ENCODE results near the gene CELA2A.

Gene CELA2A

GRCh38 chr1:15422871-15423270, 33.7 kb upstream of the CELA2A start:
- 92% methylated on average over 7 of the region's 8 CpGs for WGBS

GRCh38 chr1:15423355-15424077, 33.0 kb upstream of the CELA2A start:
- peak; percentile 64 for DNase-seq
- 78% methylated on average over 10 of the region's 11 CpGs for WGBS
- no peak overlapping the region for H3K14ac ChIP-seq (ENCODE audit: low read length in 2 of 2)
- no peak overlapping the region for H2BK120ac ChIP-seq (ENCODE audit: low read depth, low read length)
- no peak overlapping the region for H2BK5ac ChIP-seq (ENCODE audit: low read depth, low read length, poor library complexity, severe bottlenecking)
- peaks cover 9 to 21% of the 10 kb centered on the region in 2 experiments for H3K36me3 ChIP-seq (ENCODE audit: control insufficient read depth in 1 of 2, insufficient read depth in 2 of 2, low read depth in 1 of 2, low read length in 2 of 2)
- no peak overlapping the region for H2AK5ac ChIP-seq (ENCODE audit: low read length, severe bottlenecking)
- H3K4me3 ChIP-seq (ENCODE audit: insufficient read depth in 1 of 2, low read depth in 1 of 2, low read length in 2 of 2), result no peak overlapping the region
- no peak overlapping the region for H2AFZ ChIP-seq (ENCODE audit: low read depth, low read length)
- H4K91ac ChIP-seq (ENCODE audit: low read length), result no peak overlapping the region
- H3K9me3 ChIP-seq (ENCODE audit: control insufficient read depth, low read length), result no peaks in the 10 kb centered on the region
- no peak overlapping the region for H3K27ac ChIP-seq (ENCODE audit: low read length, poor library complexity, severe bottlenecking)
- peaks cover 42% of the 10 kb centered on the region for H3K4me1 ChIP-seq (ENCODE audit: control insufficient read depth, insufficient read depth, low read depth, low read length)
- no peak overlapping the region for H4K8ac ChIP-seq (ENCODE audit: low read length)
- H3K4me2 ChIP-seq (ENCODE audit: low read length, poor library complexity, severe bottlenecking), result no peak overlapping the region
- no peak overlapping the region for H2BK15ac ChIP-seq (ENCODE audit: low read depth, poor library complexity, severe bottlenecking)
- H3K18ac ChIP-seq (ENCODE audit: low read depth in 1 of 2, low read length in 2 of 2), result peak overlapping the region in 1 of 2 experiments; percentile 38
- H3K27me3 ChIP-seq (ENCODE audit: control insufficient read depth in 1 of 2, insufficient read depth in 1 of 2, low read length in 2 of 2), result no peaks in the 10 kb centered on the region
- H3K4ac ChIP-seq (ENCODE audit: low read depth in 1 of 2, low read length in 2 of 2), result no peak overlapping the region
- H3K79me1 ChIP-seq (replicated peaks; ENCODE audit: low read length, poor library complexity, severe bottlenecking), result peaks cover 37% of the 10 kb centered on the region
- no peak overlapping the region for H3K23ac ChIP-seq (ENCODE audit: low read length in 2 of 2)
- no peak overlapping the region for H3K9ac ChIP-seq (ENCODE audit: low read length)
- H2BK12ac ChIP-seq (ENCODE audit: low read length in 2 of 2), result no peak overlapping the region

More at GRCh38 chr1:15422871-15423270, 33.7 kb upstream of the CELA2A start:
- Histone ChIP-seq H3K9me3 (ENCODE audit: control insufficient read depth, low read length) (no peaks in the 10 kb centered on the region), H2BK15ac (ENCODE audit: low read depth, poor library complexity, severe bottlenecking) (no peak overlapping the region), H3K18ac (ENCODE audit: low read depth in 1 of 2, low read length in 2 of 2) (peak overlapping the region in 1 of 2 experiments; percentile 38), H3K4me3 (ENCODE audit: insufficient read depth in 1 of 2, low read depth in 1 of 2, low read length in 2 of 2) (no peak overlapping the region), H2BK12ac (ENCODE audit: low read length in 2 of 2) (peak overlapping the region in 1 of 2 experiments; percentile 6), H3K4me2 (ENCODE audit: low read length, poor library complexity, severe bottlenecking) (no peak overlapping the region), H3K79me1 (replicated peaks; ENCODE audit: low read length, poor library complexity, severe bottlenecking) (peaks cover 37% of the 10 kb centered on the region), H2BK120ac (ENCODE audit: low read depth, low read length) (no peak overlapping the region), H3K4ac (ENCODE audit: low read depth in 1 of 2, low read length in 2 of 2) (no peak overlapping the region), H3K4me1 (ENCODE audit: control insufficient read depth, insufficient read depth, low read depth, low read length) (peaks cover 38% of the 10 kb centered on the region), H2AK5ac (ENCODE audit: low read length, severe bottlenecking) (no peak overlapping the region), H3K36me3 (ENCODE audit: control insufficient read depth in 1 of 2, insufficient read depth in 2 of 2, low read depth in 1 of 2, low read length in 2 of 2) (peaks cover 9 to 18% of the 10 kb centered on the region in 2 experiments), H3K27me3 (ENCODE audit: control insufficient read depth in 1 of 2, insufficient read depth in 1 of 2, low read length in 2 of 2) (no peaks in the 10 kb centered on the region), H2AFZ (ENCODE audit: low read depth, low read length) (no peak overlapping the region), H3K14ac (ENCODE audit: low read length in 2 of 2) (no peak overlapping the region), H3K23ac (ENCODE audit: low read length in 2 of 2) (no peak overlapping the region), H3K27ac (ENCODE audit: low read length, poor library complexity, severe bottlenecking) (no peak overlapping the region), H4K8ac (ENCODE audit: low read length) (peak overlapping the region; percentile 66), H4K91ac (ENCODE audit: low read length) (peak overlapping the region; percentile 18), H3K9ac (ENCODE audit: low read length) (no peak overlapping the region), H2BK5ac (ENCODE audit: low read depth, low read length, poor library complexity, severe bottlenecking) (no peak overlapping the region)
- DNase-seq, result no peak

GRCh38 chr1:15424146-15424667, 32.3 kb upstream of the CELA2A start:
- Histone ChIP-seq H2BK12ac (ENCODE audit: low read length in 2 of 2) (peak overlapping the region in 1 of 2 experiments; percentile 85), H3K23ac (ENCODE audit: low read length in 2 of 2) (no peak overlapping the region), H3K9ac (ENCODE audit: low read length) (no peak overlapping the region), H3K27me3 (ENCODE audit: control insufficient read depth in 1 of 2, insufficient read depth in 1 of 2, low read length in 2 of 2) (no peaks in the 10 kb centered on the region), H2BK5ac (ENCODE audit: low read depth, low read length, poor library complexity, severe bottlenecking) (no peak overlapping the region), H3K27ac (ENCODE audit: low read length, poor library complexity, severe bottlenecking) (no peak overlapping the region), H3K4me3 (ENCODE audit: insufficient read depth in 1 of 2, low read depth in 1 of 2, low read length in 2 of 2) (no peak overlapping the region), H3K14ac (ENCODE audit: low read length in 2 of 2) (no peak overlapping the region), H4K8ac (ENCODE audit: low read length) (peak overlapping the region; percentile 48), H3K18ac (ENCODE audit: low read depth in 1 of 2, low read length in 2 of 2) (no peak overlapping the region), H3K4me1 (ENCODE audit: control insufficient read depth, insufficient read depth, low read depth, low read length) (peaks cover 40% of the 10 kb centered on the region), H3K36me3 (ENCODE audit: control insufficient read depth in 1 of 2, insufficient read depth in 2 of 2, low read depth in 1 of 2, low read length in 2 of 2) (peaks cover 9 to 28% of the 10 kb centered on the region in 2 experiments), H3K79me1 (replicated peaks; ENCODE audit: low read length, poor library complexity, severe bottlenecking) (peaks cover 32% of the 10 kb centered on the region), H3K4me2 (ENCODE audit: low read length, poor library complexity, severe bottlenecking) (no peak overlapping the region), H2AFZ (ENCODE audit: low read depth, low read length) (no peak overlapping the region), H3K4ac (ENCODE audit: low read depth in 1 of 2, low read length in 2 of 2) (no peak overlapping the region), H4K91ac (ENCODE audit: low read length) (no peak overlapping the region), H2AK5ac (ENCODE audit: low read length, severe bottlenecking) (no peak overlapping the region), H2BK15ac (ENCODE audit: low read depth, poor library complexity, severe bottlenecking) (no peak overlapping the region), H2BK120ac (ENCODE audit: low read depth, low read length) (no peak overlapping the region), H3K9me3 (ENCODE audit: control insufficient read depth, low read length) (no peaks in the 10 kb centered on the region)
- DNase-seq, result no peak
- WGBS, result 90% methylated on average over 10 of the region's 13 CpGs

GRCh38 chr1:15424981-15425380, 31.6 kb upstream of the CELA2A start:
- H3K27me3 ChIP-seq (ENCODE audit: control insufficient read depth in 1 of 2, insufficient read depth in 1 of 2, low read length in 2 of 2), result no peaks in the 10 kb centered on the region
- no peak overlapping the region for H3K27ac ChIP-seq (ENCODE audit: low read length, poor library complexity, severe bottlenecking)
- H4K8ac ChIP-seq (ENCODE audit: low read length), result no peak overlapping the region
- WGBS, result 88% methylated on average over 5 of the region's 5 CpGs
- no peak overlapping the region for H3K4me2 ChIP-seq (ENCODE audit: low read length, poor library complexity, severe bottlenecking)
- H3K9ac ChIP-seq (ENCODE audit: low read length), result no peak overlapping the region
- H2BK15ac ChIP-seq (ENCODE audit: low read depth, poor library complexity, severe bottlenecking), result no peak overlapping the region
- no peak overlapping the region for H2AFZ ChIP-seq (ENCODE audit: low read depth, low read length)
- H3K4ac ChIP-seq (ENCODE audit: low read depth in 1 of 2, low read length in 2 of 2), result no peak overlapping the region
- no peak overlapping the region for H2BK120ac ChIP-seq (ENCODE audit: low read depth, low read length)
- no peak overlapping the region for H3K14ac ChIP-seq (ENCODE audit: low read length in 2 of 2)
- no peak overlapping the region for H2BK5ac ChIP-seq (ENCODE audit: low read depth, low read length, poor library complexity, severe bottlenecking)
- H4K91ac ChIP-seq (ENCODE audit: low read length), result no peak overlapping the region
- no peak overlapping the region for H3K18ac ChIP-seq (ENCODE audit: low read depth in 1 of 2, low read length in 2 of 2)
- no peak overlapping the region for H2BK12ac ChIP-seq (ENCODE audit: low read length in 2 of 2)
- DNase-seq, result no peak
- H3K23ac ChIP-seq (ENCODE audit: low read length in 2 of 2), result no peak overlapping the region
- no peak overlapping the region for H3K4me3 ChIP-seq (ENCODE audit: insufficient read depth in 1 of 2, low read depth in 1 of 2, low read length in 2 of 2)
- no peaks in the 10 kb centered on the region for H3K9me3 ChIP-seq (ENCODE audit: control insufficient read depth, low read length)
- no peak overlapping the region for H2AK5ac ChIP-seq (ENCODE audit: low read length, severe bottlenecking)
- H3K4me1 ChIP-seq (ENCODE audit: control insufficient read depth, insufficient read depth, low read depth, low read length), result peaks cover 36% of the 10 kb centered on the region
- peaks cover 28% of the 10 kb centered on the region for H3K79me1 ChIP-seq (replicated peaks; ENCODE audit: low read length, poor library complexity, severe bottlenecking)
- H3K36me3 ChIP-seq (ENCODE audit: control insufficient read depth in 1 of 2, insufficient read depth in 2 of 2, low read depth in 1 of 2, low read length in 2 of 2), result peaks cover 13 to 35% of the 10 kb centered on the region in 2 experiments
